AG20443 (cell line): ENCODE measurements around the gene KANK4.
"Not testable (repeated sequence)": the region's sequence is repeated elsewhere in the genome, so short reads cannot be mapped to it uniquely, and the experiment has no call there.

Experiments
- DNase-seq: peaks from one replicate; pipeline ENCODE4 v3.0.0; 2012; ENCODE audit warnings: low spot score, mixed read lengths

Gene KANK4

GRCh38 chr1:62271948-62272728 lies 47.1 kb downstream of the KANK4 start:
- no peak for DNase-seq

- DNase-seq, result no peak
Observed at GRCh38 chr1:62271134-62271533, 48.1 kb downstream of the KANK4 start.

GRCh38 chr1:62269851-62270495 lies 49.3 kb downstream of the KANK4 start:
- DNase-seq, result no peak

GRCh38 chr1:62269439-62269838 lies 49.8 kb downstream of the KANK4 start:
- no peak for DNase-seq

GRCh38 chr1:62268315-62268714 lies 50.9 kb downstream of the KANK4 start:
- no peak for DNase-seq

GRCh38 chr1:62265956-62266935 lies 53.0 kb downstream of the KANK4 start:
- no peak for DNase-seq

- no peak for DNase-seq
Observed at GRCh38 chr1:62263814-62264353, 55.4 kb downstream of the KANK4 start.

- DNase-seq, result no peak
Observed at GRCh38 chr1:62263006-62263813, 56.0 kb downstream of the KANK4 start.

- DNase-seq, result no peak
Observed at GRCh38 chr1:62260688-62261087, 58.5 kb downstream of the KANK4 start.

GRCh38 chr1:62259551-62259950 lies 59.7 kb downstream of the KANK4 start:
- no peak for DNase-seq

GRCh38 chr1:62250126-62250726 lies 69.0 kb downstream of the KANK4 start:
- no peak for DNase-seq

- DNase-seq, result no peak
Observed at GRCh38 chr1:62247391-62248168, 71.7 kb downstream of the KANK4 start.

- DNase-seq, result peak; percentile 75
Observed at GRCh38 chr1:62245201-62245600, 74.0 kb downstream of the KANK4 start.

- not testable (repeated sequence) for DNase-seq
Observed at GRCh38 chr1:62244380-62244779, 74.9 kb downstream of the KANK4 start.

GRCh38 chr1:62241371-62242131 lies 77.7 kb downstream of the KANK4 start:
- no peak for DNase-seq

- DNase-seq, result no peak
Observed at GRCh38 chr1:62240651-62241370, 78.4 kb downstream of the KANK4 start.

GRCh38 chr1:62239652-62240403 lies 79.4 kb downstream of the KANK4 start:
- DNase-seq, result not testable (repeated sequence)

- no peak for DNase-seq
Observed at GRCh38 chr1:62238507-62238906, 80.7 kb downstream of the KANK4 start.
